GM12892 (cell line): Measurements from ENCODE around the gene RMDN3.

ENCODE experiments used
- POLR2AphosphoS5 ChIP-seq: IDR thresholded peaks from 2 replicates; pipeline ENCODE4 v1.6.1; 2011; ENCODE audit warnings: low read depth, low read length, control low read depth
- TAF1 ChIP-seq: IDR thresholded peaks from 2 replicates; pipeline ENCODE4 v1.6.1; 2011; ENCODE audit warnings: low read depth, mild to moderate bottlenecking, control low read depth, low read length, borderline replicate concordance

GRCh38 chr15:40755812-40756208 lies 756 bp upstream of the RMDN3 start:
- no peak for TF ChIP-seq TAF1
- no peak for TF ChIP-seq POLR2AphosphoS5
